ENCODE results near the gene ADAMTS18. TPM values are rescaled to one million over a fixed set of nuclear protein-coding genes. Genes with fewer than 3 reads are reported as not detected.
"Not testable (repeated sequence)": the region's sequence is repeated elsewhere in the genome, so short reads cannot be mapped to it uniquely, and the experiment has no call there.

The ADAMTS18 gene, protein sequence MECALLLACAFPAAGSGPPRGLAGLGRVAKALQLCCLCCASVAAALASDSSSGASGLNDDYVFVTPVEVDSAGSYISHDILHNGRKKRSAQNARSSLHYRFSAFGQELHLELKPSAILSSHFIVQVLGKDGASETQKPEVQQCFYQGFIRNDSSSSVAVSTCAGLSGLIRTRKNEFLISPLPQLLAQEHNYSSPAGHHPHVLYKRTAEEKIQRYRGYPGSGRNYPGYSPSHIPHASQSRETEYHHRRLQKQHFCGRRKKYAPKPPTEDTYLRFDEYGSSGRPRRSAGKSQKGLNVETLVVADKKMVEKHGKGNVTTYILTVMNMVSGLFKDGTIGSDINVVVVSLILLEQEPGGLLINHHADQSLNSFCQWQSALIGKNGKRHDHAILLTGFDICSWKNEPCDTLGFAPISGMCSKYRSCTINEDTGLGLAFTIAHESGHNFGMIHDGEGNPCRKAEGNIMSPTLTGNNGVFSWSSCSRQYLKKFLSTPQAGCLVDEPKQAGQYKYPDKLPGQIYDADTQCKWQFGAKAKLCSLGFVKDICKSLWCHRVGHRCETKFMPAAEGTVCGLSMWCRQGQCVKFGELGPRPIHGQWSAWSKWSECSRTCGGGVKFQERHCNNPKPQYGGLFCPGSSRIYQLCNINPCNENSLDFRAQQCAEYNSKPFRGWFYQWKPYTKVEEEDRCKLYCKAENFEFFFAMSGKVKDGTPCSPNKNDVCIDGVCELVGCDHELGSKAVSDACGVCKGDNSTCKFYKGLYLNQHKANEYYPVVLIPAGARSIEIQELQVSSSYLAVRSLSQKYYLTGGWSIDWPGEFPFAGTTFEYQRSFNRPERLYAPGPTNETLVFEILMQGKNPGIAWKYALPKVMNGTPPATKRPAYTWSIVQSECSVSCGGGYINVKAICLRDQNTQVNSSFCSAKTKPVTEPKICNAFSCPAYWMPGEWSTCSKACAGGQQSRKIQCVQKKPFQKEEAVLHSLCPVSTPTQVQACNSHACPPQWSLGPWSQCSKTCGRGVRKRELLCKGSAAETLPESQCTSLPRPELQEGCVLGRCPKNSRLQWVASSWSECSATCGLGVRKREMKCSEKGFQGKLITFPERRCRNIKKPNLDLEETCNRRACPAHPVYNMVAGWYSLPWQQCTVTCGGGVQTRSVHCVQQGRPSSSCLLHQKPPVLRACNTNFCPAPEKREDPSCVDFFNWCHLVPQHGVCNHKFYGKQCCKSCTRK (N-terminal part only)
- not detected for polyA plus RNA-seq (2012; ENCODE audit: missing spikeins)

DNA sequence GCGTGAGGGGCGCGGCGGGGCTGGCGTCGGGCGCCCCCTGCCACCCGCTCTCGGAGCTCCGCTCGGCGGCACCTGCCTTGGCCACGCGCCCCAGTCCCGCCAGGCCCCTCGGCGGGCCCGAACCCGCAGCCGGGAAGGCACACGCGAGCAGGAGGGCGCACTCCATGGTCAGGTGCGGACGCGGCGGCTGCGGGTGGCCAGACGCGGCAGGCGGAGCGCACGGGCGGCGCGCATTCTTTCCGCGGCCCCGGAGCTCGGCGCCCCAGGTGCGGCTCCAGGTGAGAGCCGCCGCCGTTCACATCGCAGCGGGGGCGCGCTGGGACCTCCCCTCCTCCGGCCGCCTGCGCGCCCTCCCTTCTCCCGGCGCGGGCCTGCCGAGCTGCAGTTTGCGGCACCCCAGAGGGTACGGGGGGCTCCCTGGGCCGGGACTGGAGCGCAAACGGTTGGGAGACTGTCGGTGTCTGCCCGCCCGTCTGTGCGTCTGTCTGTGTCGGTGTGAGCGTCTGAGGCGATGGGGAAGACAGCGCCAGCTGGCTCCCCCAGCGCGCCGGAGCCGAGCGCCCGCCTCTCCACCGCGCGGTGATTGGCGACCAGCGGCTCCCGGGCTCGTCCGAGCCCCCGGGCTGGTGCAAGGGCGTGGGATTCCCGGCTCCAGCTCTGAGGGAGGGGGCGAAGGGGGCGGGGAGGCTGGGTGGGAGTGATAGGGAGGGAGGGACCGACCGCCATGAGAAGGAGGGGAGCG, at the start of gene ADAMTS18:
Gene ADAMTS18, minus strand, starts transcription at position 505 of the 742 bp plus-strand sequence. Its CDS starts 339 bp downstream, at position 166.
- no peak for FAIRE-seq
- no peak for TF ChIP-seq POLR2A (IDR thresholded peaks at IDR 0.05; ENCODE audit: low read depth, low read length)
- TF ChIP-seq POLR2AphosphoS5 (IDR thresholded peaks at IDR 0.05; ENCODE audit: low read depth, low read length) = no peak
- no peak for DNase-seq (ENCODE audit: insufficient read length)

DNA sequence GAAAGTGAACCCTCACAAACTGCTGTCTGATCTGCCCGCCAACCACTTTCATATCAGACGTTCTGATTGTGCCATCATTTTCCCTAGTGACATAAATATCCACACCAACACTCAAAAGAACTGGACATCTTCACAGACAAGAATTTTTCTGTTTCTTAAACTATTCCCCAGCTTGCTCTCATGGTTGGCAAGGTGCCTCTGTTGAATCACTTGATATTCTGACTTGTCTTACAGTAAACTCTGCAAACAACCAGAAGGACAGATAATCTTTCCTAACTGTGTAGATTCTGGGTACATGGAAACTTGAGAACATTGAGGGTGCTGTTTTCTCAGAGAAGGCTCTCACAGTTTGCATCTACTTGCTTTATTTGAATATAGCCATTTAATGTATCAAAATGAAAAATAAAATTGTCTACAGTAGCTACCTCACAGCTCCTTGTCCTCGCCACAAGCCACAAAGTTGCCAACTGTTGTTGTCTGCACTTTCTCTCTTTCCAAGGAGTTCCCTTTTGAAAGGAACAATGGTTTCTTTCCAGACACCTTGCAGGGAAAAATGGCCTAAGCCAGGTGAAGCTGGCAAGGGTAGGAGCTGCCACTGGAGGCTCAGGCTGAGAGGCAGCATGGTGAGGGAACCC, 46.0 kb upstream of the ADAMTS18 start:
- FAIRE-seq = no peak
- no peak for DNase-seq (ENCODE audit: insufficient read length)
- TF ChIP-seq POLR2A (IDR thresholded peaks at IDR 0.05; ENCODE audit: low read depth, low read length) (no peak), POLR2AphosphoS5 (IDR thresholded peaks at IDR 0.05; ENCODE audit: low read depth, low read length) (no peak), TAF1 (IDR thresholded peaks at IDR 0.05; ENCODE audit: borderline replicate concordance, low read depth, low read length) (no peak)

DNA sequence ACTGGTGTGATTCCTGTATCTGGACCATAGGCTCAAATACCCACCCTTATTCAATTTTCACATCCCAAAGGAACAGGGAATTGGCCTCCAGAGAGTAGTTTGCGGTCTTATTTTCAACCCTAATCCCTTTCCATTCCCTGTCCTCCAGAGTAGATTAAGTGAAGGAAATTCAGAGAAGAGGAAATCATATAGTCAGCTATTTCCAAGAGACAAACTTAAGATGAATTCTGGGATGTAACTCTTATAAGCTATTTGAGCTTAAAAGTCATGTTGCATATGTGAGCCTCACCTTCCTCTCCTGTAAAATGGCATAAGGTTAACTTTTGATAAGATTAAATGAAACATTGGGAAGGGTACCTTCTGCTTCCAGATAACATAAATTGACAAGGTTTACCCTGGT, 37.4 kb upstream of the ADAMTS18 start:
- TF ChIP-seq POLR2AphosphoS5 (IDR thresholded peaks at IDR 0.05; ENCODE audit: low read depth, low read length) (no peak), POLR2A (IDR thresholded peaks at IDR 0.05; ENCODE audit: low read depth, low read length) (no peak), TAF1 (IDR thresholded peaks at IDR 0.05; ENCODE audit: borderline replicate concordance, low read depth, low read length) (no peak)
- DNase-seq (ENCODE audit: insufficient read length) (no peak), FAIRE-seq (no peak)

DNA sequence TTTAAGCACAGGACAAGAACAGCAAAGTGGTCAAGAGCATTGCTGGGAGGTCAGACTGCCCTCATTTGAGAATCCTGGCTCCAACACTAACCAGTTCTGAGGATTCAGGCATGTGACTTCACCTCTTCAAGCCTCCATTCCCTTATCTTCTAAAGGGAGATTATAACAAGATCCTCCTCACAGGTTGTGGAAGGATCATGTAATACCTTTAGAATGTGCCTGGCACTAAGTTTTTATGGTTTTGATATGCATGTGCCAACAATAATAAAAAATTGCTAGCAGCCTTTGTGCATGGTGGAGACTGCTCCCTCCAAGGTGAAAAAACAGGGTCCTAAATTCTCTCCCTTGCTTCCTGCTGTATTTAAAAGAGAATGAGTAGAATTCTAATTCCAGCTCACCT, 36.0 kb upstream of the ADAMTS18 start:
- DNase-seq (ENCODE audit: insufficient read length) (no peak), FAIRE-seq (no peak)
- TF ChIP-seq POLR2AphosphoS5 (IDR thresholded peaks at IDR 0.05; ENCODE audit: low read depth, low read length) = no peak
- no peak for TF ChIP-seq TAF1 (IDR thresholded peaks at IDR 0.05; ENCODE audit: borderline replicate concordance, low read depth, low read length)
- TF ChIP-seq POLR2A (IDR thresholded peaks at IDR 0.05; ENCODE audit: low read depth, low read length) = no peak

DNA sequence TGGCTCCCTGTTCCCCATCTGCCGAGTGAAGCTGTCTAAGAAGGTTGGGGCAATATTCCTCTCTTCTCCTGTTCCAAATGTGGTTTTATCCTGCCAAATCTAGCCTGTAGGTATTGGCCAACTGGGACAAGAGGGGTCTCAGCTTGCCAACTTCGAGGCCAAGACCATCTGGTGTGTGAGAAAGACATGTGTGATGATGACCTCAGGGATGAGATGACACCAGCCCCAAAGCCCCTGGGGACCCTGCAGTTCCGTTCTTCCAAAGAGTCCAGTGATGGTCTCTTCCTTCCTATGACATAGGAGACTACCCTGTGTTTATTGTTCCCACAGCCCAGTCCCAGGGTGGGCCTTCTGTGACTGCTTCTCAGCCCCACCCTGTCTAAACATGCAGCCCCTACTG, 34.8 kb upstream of the ADAMTS18 start:
- no peak for TF ChIP-seq POLR2AphosphoS5 (IDR thresholded peaks at IDR 0.05; ENCODE audit: low read depth, low read length)
- no peak for TF ChIP-seq TAF1 (IDR thresholded peaks at IDR 0.05; ENCODE audit: borderline replicate concordance, low read depth, low read length)
- TF ChIP-seq POLR2A (IDR thresholded peaks at IDR 0.05; ENCODE audit: low read depth, low read length) = no peak
- no peak for FAIRE-seq
- no peak for DNase-seq (ENCODE audit: insufficient read length)

DNA sequence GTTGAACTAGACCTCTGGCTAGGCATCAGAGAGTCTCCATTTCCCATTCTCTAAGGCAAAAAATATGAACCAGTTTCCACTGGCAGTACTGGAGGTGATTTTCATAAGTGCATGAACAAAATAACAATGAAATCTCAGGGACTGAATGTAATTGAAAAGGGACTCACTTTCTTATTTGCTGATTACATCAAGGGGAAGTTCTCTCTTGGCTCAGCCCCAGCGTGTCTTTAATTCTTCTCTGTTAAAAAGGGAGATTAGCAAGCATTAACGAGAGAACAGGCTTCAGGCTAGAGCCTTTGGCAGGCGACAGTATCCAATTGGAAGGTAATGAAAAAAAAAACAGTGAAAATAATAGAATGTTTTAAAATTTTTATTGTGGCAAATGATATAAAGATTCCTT, 34.0 kb upstream of the ADAMTS18 start:
- no peak for DNase-seq (ENCODE audit: insufficient read length)
- no peak for FAIRE-seq
- no peak for TF ChIP-seq TAF1 (IDR thresholded peaks at IDR 0.05; ENCODE audit: borderline replicate concordance, low read depth, low read length)
- TF ChIP-seq POLR2AphosphoS5 (IDR thresholded peaks at IDR 0.05; ENCODE audit: low read depth, low read length) = no peak
- no peak for TF ChIP-seq POLR2A (IDR thresholded peaks at IDR 0.05; ENCODE audit: low read depth, low read length)

DNA sequence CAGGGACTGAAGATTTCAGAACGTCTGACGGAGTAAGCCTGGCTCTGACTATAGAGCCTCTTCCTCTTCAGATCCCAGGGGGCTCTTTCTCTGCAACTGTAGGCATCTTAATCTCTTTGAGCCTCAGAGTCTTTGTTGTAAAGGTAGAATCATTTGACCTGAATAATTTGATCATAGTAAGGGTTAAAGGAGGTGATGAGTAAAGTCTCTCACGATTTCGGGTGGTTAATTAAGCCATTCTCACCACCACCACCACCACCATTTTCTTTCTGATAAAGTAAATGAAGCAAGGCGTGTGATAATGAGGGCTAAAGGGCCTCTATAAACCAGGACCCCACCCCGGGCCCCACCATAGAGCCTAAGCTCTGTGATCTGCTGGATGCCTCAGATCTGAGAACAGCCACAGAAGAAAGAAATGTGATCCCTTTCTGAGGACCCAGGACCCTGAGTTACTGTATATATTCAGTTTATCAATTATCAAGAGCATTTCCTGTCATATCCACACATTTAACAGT, 33.0 kb upstream of the ADAMTS18 start:
- DNase-seq (ENCODE audit: insufficient read length) (no peak), FAIRE-seq (no peak)
- no peak for TF ChIP-seq POLR2AphosphoS5 (IDR thresholded peaks at IDR 0.05; ENCODE audit: low read depth, low read length)
- no peak for TF ChIP-seq TAF1 (IDR thresholded peaks at IDR 0.05; ENCODE audit: borderline replicate concordance, low read depth, low read length)
- TF ChIP-seq POLR2A (IDR thresholded peaks at IDR 0.05; ENCODE audit: low read depth, low read length) = no peak

DNA sequence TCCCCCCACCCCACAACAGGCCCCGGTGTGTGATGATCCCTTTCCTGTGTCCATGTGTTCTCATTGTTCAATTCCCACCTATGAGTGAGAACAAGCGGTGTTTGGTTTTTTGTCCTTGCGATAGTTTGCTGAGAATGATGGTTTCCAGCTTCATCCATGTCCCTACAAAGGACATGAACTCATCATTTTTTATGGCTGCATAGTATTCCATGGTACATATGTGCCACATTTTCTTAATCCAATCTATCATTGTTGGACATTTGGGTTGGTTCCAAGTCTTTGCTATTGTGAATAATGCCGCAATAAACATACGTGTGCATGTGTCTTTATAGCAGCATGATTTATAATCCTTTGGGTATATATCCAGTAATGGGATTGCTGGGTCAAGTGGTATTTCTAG, 28.8 kb upstream of the ADAMTS18 start:
- DNase-seq (ENCODE audit: insufficient read length); FAIRE-seq: not testable (repeated sequence)

DNA sequence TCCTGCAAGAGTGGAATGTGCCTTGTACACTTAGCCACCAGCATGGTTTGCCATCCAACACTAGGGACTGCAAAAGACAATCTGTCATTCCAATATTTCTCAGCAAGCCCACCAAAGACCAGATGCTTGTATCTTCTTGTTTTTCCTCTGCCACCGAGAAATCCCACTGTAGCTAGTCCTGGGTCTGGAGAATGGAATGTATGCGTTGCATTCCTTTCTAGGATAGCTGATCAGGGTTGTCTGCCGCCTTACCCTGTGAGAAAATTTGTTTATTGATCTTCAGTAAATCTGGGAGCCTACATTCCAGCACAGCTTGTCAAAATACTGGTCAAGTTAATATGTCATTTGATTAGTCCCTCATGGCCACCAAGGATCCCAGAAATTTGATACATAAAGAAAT, 28.1 kb upstream of the ADAMTS18 start:
- DNase-seq (ENCODE audit: insufficient read length) (no peak), FAIRE-seq (no peak)
- TF ChIP-seq POLR2A (IDR thresholded peaks at IDR 0.05; ENCODE audit: low read depth, low read length) (no peak), TAF1 (IDR thresholded peaks at IDR 0.05; ENCODE audit: borderline replicate concordance, low read depth, low read length) (no peak), POLR2AphosphoS5 (IDR thresholded peaks at IDR 0.05; ENCODE audit: low read depth, low read length) (no peak)

DNA sequence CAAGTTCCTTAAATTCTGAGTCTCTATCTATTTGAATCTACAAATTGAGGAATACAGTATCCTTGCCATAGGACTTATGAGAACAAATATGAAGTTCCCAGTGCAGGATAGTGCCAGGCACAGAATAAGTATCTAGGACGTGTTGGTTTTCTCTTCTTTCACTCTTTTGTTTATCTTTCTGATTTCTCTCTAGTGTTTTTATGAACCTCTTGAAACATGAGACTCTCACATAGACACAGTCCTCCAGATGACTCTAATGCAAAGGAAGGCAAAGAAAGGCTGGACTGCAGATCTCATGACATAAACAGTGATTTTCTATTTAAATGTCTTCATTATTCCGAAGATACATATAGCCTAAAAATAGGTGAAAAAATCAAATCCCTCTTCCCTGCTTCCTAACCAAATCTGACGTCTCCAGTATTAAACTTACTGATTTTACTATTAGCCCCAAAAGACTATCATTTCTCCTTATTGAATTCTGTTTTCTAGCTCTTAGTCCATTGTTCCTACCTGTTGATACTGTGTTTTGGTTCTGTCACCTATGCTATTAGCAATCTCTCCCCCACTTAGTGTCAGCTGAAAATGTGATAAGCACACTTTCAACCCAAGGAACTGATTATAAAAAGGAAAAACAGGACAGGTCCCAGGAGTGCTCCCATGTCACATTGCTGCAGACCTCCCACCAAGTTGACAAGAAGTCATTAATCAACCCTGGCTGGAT, 24.9 kb upstream of the ADAMTS18 start:
- no peak for DNase-seq (ENCODE audit: insufficient read length)
- no peak for FAIRE-seq
- TF ChIP-seq POLR2AphosphoS5 (IDR thresholded peaks at IDR 0.05; ENCODE audit: low read depth, low read length) (no peak), TAF1 (IDR thresholded peaks at IDR 0.05; ENCODE audit: borderline replicate concordance, low read depth, low read length) (no peak), POLR2A (IDR thresholded peaks at IDR 0.05; ENCODE audit: low read depth, low read length) (no peak)
